ENCODE measurements around the gene DNAL1.

GRCh38 chr14:73744175-73744867 is 99.5 kb downstream of the DNAL1 start:
- TF ChIP-seq CTCF (IDR thresholded peaks at IDR 0.05) (no peak), POLR2AphosphoS5 (IDR thresholded peaks at IDR 0.05) (no peak)

Data from prostate gland (tissue), 2 donors.